ENCODE measurements around the gene AKR1C4.
"Not testable (repeated sequence)": the region's sequence is repeated elsewhere in the genome, so short reads cannot be mapped to it uniquely, and the experiment has no call there.

AKR1C4 gene

DNA sequence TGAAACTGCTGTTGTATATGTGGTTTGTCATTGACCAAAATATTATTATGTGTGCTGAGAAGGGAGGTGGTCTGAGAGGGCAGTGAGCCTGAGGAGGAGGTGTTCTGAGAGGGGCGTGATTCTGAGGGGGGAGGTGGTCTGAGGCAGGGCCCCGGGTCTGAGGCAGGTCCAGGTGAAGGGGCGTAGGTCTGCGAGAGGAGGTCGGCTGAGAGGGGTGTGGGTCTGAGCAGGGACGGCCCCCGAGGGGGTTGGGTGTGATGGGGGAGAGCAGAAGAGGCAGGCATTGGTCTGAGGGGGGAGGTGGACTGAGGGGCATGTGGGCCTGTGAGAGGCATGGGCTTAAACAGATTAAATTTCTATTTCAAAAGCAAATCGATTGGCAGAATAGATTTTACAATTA, 32.4 kb downstream of the AKR1C4 start:
- no peaks in the 10 kb centered on the region for H4K20me1 ChIP-seq (ENCODE audit: insufficient read depth, low read length)
- no peaks in the 10 kb centered on the region for H3K27me3 ChIP-seq (ENCODE audit: insufficient read depth, low read length)
- H3K9me2 ChIP-seq (ENCODE audit: low read depth, low read length), result no peaks in the 10 kb centered on the region
- TF ChIP-seq EZH2 (IDR thresholded peaks at IDR 0.05; ENCODE audit: borderline replicate concordance, low read length) (no peak), CTCF (IDR thresholded peaks at IDR 0.05; ENCODE audit: low read length) (no peak)
- no peak overlapping the region for H2AFZ ChIP-seq (ENCODE audit: low read length)
- H3K9me3 ChIP-seq (ENCODE audit: low read length), result no peaks in the 10 kb centered on the region
- no peaks in the 10 kb centered on the region for H3K4me1 ChIP-seq (ENCODE audit: insufficient read depth, low read length, severe bottlenecking)
- no peak overlapping the region for H3K27ac ChIP-seq (ENCODE audit: low read depth, low read length, poor library complexity, severe bottlenecking)
- H3K9ac ChIP-seq (ENCODE audit: low read length), result no peak overlapping the region
- no peaks in the 10 kb centered on the region for H3K79me2 ChIP-seq (ENCODE audit: insufficient read depth, low read length)
- no peaks in the 10 kb centered on the region for H3K36me3 ChIP-seq (ENCODE audit: insufficient read depth, low read length)
- no peak overlapping the region for H3K4me2 ChIP-seq (ENCODE audit: low read length)
- H3F3A ChIP-seq (ENCODE audit: insufficient read depth, low read length), result no peaks in the 10 kb centered on the region
- no peak overlapping the region for H3K4me3 ChIP-seq (ENCODE audit: low read depth, low read length, poor library complexity, severe bottlenecking)

GRCh38 chr10:5233324-5233723, 36.7 kb downstream of the AKR1C4 start:
- H3K27ac ChIP-seq (ENCODE audit: low read depth, low read length, poor library complexity, severe bottlenecking), result no peak overlapping the region
- TF ChIP-seq CTCF (IDR thresholded peaks at IDR 0.05; ENCODE audit: low read length) (no peak), EZH2 (IDR thresholded peaks at IDR 0.05; ENCODE audit: borderline replicate concordance, low read length) (no peak)

GRCh38 chr10:5234106-5234860, 37.6 kb downstream of the AKR1C4 start:
- Histone ChIP-seq H3K27ac (ENCODE audit: low read depth, low read length, poor library complexity, severe bottlenecking) (no peak overlapping the region), H3K4me1 (ENCODE audit: insufficient read depth, low read length, severe bottlenecking) (no peaks in the 10 kb centered on the region), H3K9ac (ENCODE audit: low read length) (no peak overlapping the region), H4K20me1 (ENCODE audit: insufficient read depth, low read length) (no peaks in the 10 kb centered on the region), H3K27me3 (ENCODE audit: insufficient read depth, low read length) (no peaks in the 10 kb centered on the region), H3K79me2 (ENCODE audit: insufficient read depth, low read length) (no peaks in the 10 kb centered on the region), H2AFZ (ENCODE audit: low read length) (no peak overlapping the region), H3K9me3 (ENCODE audit: low read length) (no peaks in the 10 kb centered on the region), H3F3A (ENCODE audit: insufficient read depth, low read length) (no peaks in the 10 kb centered on the region), H3K4me2 (ENCODE audit: low read length) (no peak overlapping the region), H3K4me3 (ENCODE audit: low read depth, low read length, poor library complexity, severe bottlenecking) (no peak overlapping the region), H3K36me3 (ENCODE audit: insufficient read depth, low read length) (no peaks in the 10 kb centered on the region), H3K9me2 (ENCODE audit: low read depth, low read length) (no peaks in the 10 kb centered on the region)
- TF ChIP-seq CTCF (IDR thresholded peaks at IDR 0.05; ENCODE audit: low read length) (no peak), EZH2 (IDR thresholded peaks at IDR 0.05; ENCODE audit: borderline replicate concordance, low read length) (no peak)

More at GRCh38 chr10:5233324-5233723, 36.7 kb downstream of the AKR1C4 start:
- no peak overlapping the region for H3K4me2 ChIP-seq (ENCODE audit: low read length)
- no peaks in the 10 kb centered on the region for H3K79me2 ChIP-seq (ENCODE audit: insufficient read depth, low read length)
- H3F3A ChIP-seq (ENCODE audit: insufficient read depth, low read length), result no peaks in the 10 kb centered on the region
- no peaks in the 10 kb centered on the region for H3K36me3 ChIP-seq (ENCODE audit: insufficient read depth, low read length)
- no peaks in the 10 kb centered on the region for H3K4me1 ChIP-seq (ENCODE audit: insufficient read depth, low read length, severe bottlenecking)
- H3K9ac ChIP-seq (ENCODE audit: low read length), result no peak overlapping the region
- H2AFZ ChIP-seq (ENCODE audit: low read length), result no peak overlapping the region
- no peaks in the 10 kb centered on the region for H3K27me3 ChIP-seq (ENCODE audit: insufficient read depth, low read length)
- H3K4me3 ChIP-seq (ENCODE audit: low read depth, low read length, poor library complexity, severe bottlenecking), result no peak overlapping the region
- H4K20me1 ChIP-seq (ENCODE audit: insufficient read depth, low read length), result no peaks in the 10 kb centered on the region
- no peaks in the 10 kb centered on the region for H3K9me2 ChIP-seq (ENCODE audit: low read depth, low read length)
- H3K9me3 ChIP-seq (ENCODE audit: low read length), result no peaks in the 10 kb centered on the region

- H3K27ac ChIP-seq (ENCODE audit: low read depth, low read length, poor library complexity, severe bottlenecking); H3K4me3 ChIP-seq (ENCODE audit: low read depth, low read length, poor library complexity, severe bottlenecking); H3K36me3 ChIP-seq (ENCODE audit: insufficient read depth, low read length); H3K27me3 ChIP-seq (ENCODE audit: insufficient read depth, low read length); H3K79me2 ChIP-seq (ENCODE audit: insufficient read depth, low read length); H4K20me1 ChIP-seq (ENCODE audit: insufficient read depth, low read length); H3K4me1 ChIP-seq (ENCODE audit: insufficient read depth, low read length, severe bottlenecking); H3K9me3 ChIP-seq (ENCODE audit: low read length); H3K9ac ChIP-seq (ENCODE audit: low read length); H2AFZ ChIP-seq (ENCODE audit: low read length); H3K4me2 ChIP-seq (ENCODE audit: low read length); H3K9me2 ChIP-seq (ENCODE audit: low read depth, low read length); H3F3A ChIP-seq (ENCODE audit: insufficient read depth, low read length): not testable (repeated sequence)
Observed at GRCh38 chr10:5237541-5237940, 40.9 kb downstream of the AKR1C4 start.

All from OCI-LY1 (cell line).